Upper lobe of right lung (tissue), 1 donor: ENCODE data around the gene TRABD. TPM values are rescaled to one million over a fixed set of nuclear protein-coding genes. Genes with fewer than 3 reads are reported as not detected.

Experiments used
- ATAC-seq: fragments of 200-7000 bp; cut with Tn5 transposase; one replicate; pipeline ENCODE4 v1.9.1; 2020; ENCODE audit warnings: mild to moderate bottlenecking, moderate library complexity
- DNase-seq: peaks from one replicate; pipeline ENCODE4 v3.0.0-alpha.2; 2020
- H3K27ac ChIP-seq: fragments of 200-600 bp; one replicate; pipeline ENCODE4 v1.8.0; 2022
- H3K27me3 ChIP-seq: fragments of 200-600 bp; one replicate; pipeline ENCODE4 v1.8.0; 2022; ENCODE audit warnings: mild to moderate bottlenecking
- H3K36me3 ChIP-seq: fragments of 200-600 bp; one replicate; pipeline ENCODE4 v1.8.0; 2022
- H3K4me1 ChIP-seq: fragments of 200-600 bp; one replicate; pipeline ENCODE4 v1.8.0; 2022
- H3K4me3 ChIP-seq: fragments of 200-600 bp; one replicate; pipeline ENCODE4 v1.8.0; 2022; ENCODE audit warnings: mild to moderate bottlenecking
- H3K9me3 ChIP-seq: fragments of 200-600 bp; one replicate; pipeline ENCODE4 v1.8.0; 2022
- CTCF ChIP-seq: fragments of 200-600 bp; IDR thresholded peaks from one replicate; pipeline ENCODE4 v1.8.0; 2022; ENCODE audit warnings: antibody characterized with exemption
- intact Hi-C: fragments of 100-400 bp; cut with DNase I; formaldehyde crosslinking; loops from one replicate; pipeline ENCODE4 v1.11.0; 2022
- total RNA-seq: library from RNA; stranded (reverse); fragmentation: NEBNext Ultra II Directional; extraction: Animal tissue kit (Norgen Biotek cat#: 25700); gene quantifications from one replicate; pipeline ENCODE4 v1.2.1, GENCODE V29; 2021
- donor health status: DM: no; HTN: yes; CAD: no; lungs with severe emphysema.

TRABD gene
- total RNA-seq, 1 donor from 2014 or later = 36.5 TPM

DNA sequence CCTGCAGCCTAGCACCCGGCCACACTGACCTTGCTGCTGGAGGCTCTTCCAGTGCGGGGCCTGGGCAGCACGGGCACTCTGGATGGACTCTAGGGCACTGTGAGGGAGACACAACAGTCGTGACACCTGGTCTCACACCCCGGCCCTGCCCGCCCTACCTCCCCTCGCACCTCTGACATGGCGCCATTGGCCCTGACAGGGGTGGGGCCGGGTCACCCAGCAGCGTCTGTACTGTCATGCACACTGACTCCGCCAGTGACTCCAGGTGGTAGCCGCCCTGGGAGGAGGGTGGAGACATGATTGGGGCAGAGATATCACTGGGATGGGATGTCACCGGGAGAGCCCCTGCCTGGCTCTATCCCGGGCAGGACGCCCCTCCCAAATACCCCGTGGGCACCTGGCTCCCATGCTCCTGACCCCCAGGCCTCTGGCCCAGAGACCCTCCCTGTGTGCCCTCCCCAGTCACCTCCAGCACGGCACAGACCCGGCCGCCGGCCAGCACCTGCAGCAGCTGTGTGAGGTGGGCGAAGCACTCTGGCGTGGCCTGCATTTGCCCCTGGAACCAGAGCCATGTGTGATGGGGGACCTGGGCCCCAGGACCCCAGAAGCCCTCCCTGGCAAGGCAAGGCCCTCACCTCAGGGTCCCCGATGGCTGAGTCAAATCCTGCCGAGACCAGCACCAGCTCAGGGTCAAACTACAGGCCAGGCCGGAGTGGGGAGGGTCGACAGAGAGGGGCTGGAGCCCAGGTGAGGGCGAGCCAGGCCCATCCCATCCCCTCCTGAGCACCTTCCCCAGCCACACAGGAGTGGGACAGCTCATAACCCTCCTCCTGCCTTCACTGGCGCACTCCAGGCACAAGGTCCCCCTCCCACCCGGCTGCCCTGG, 62.7 kb downstream of the TRABD start:
- TF ChIP-seq CTCF = no peak

More for the DNA sequence above, 62.7 kb downstream of the TRABD start:
- no peaks in the 10 kb centered on the region for H3K9me3 ChIP-seq
- no peak overlapping the region for H3K27ac ChIP-seq
- intact Hi-C loops = no loop called here
- no peak for ATAC-seq
- DNase-seq = no peak
- peaks cover 22% of the 10 kb centered on the region for H3K36me3 ChIP-seq
- no peaks in the 10 kb centered on the region for H3K27me3 ChIP-seq
- H3K4me1 ChIP-seq = peaks cover 25% of the 10 kb centered on the region
- no peak overlapping the region for H3K4me3 ChIP-seq

Other genes starting within 250 kb of the TRABD start
- 119 TPM for gene PIM3, start 225.1 kb upstream of the TRABD start, total RNA-seq
- gene IL17REL, start 173.1 kb upstream of the TRABD start, total RNA-seq = not detected
- not detected for gene TTLL8, start 127.6 kb upstream of the TRABD start, total RNA-seq
- 2.3 TPM for gene MLC1, start 100.5 kb upstream of the TRABD start, total RNA-seq
- 1.2 TPM for gene MOV10L1, start 95.9 kb upstream of the TRABD start, total RNA-seq
- gene PANX2, start 15.2 kb upstream of the TRABD start, total RNA-seq = 3.0 TPM
- gene SELENOO, start 15.1 kb downstream of the TRABD start, total RNA-seq = 17.6 TPM
- 51.3 TPM for gene TUBGCP6, start 59.1 kb downstream of the TRABD start, total RNA-seq
- gene HDAC10, start 65.4 kb downstream of the TRABD start, total RNA-seq = 48.9 TPM
- gene MAPK12, start 75.8 kb downstream of the TRABD start, total RNA-seq = 22.2 TPM
- 26.1 TPM for gene MAPK11, start 84.5 kb downstream of the TRABD start, total RNA-seq
- 308 TPM for gene PLXNB2, start 121.7 kb downstream of the TRABD start, total RNA-seq
- gene DENND6B, start 141.1 kb downstream of the TRABD start, total RNA-seq = 9.3 TPM
- gene PPP6R2, start 157.4 kb downstream of the TRABD start, total RNA-seq = 54.0 TPM